22Rv1 (cell line): ENCODE measurements around the gene ALOX15B.

Source experiments
- CTCF ChIP-seq: fragments of 450-650 bp; IDR thresholded peaks from 2 replicates; pipeline ENCODE4 v1.5.1; 2017; ENCODE audit warnings: mild to moderate bottlenecking
- ZFX ChIP-seq: fragments of 450-650 bp; IDR thresholded peaks from 2 replicates; pipeline ENCODE4 v1.6.1; 2017; ENCODE audit warnings: antibody characterized with exemption, borderline replicate concordance

- TF ChIP-seq CTCF (no peak), ZFX (no peak)
These were observed 50.9 kb downstream of the ALOX15B start for GRCh38 chr17:8089728-8090127.
